ENCODE data around the gene KRTAP12-4.
A peak's percentile ranks its signal among the peaks of the same experiment; 100 is the strongest.
"Not testable (repeated sequence)": the region's sequence is repeated elsewhere in the genome, so short reads cannot be mapped to it uniquely, and the experiment has no call there.

The KRTAP12-4 gene

DNA sequence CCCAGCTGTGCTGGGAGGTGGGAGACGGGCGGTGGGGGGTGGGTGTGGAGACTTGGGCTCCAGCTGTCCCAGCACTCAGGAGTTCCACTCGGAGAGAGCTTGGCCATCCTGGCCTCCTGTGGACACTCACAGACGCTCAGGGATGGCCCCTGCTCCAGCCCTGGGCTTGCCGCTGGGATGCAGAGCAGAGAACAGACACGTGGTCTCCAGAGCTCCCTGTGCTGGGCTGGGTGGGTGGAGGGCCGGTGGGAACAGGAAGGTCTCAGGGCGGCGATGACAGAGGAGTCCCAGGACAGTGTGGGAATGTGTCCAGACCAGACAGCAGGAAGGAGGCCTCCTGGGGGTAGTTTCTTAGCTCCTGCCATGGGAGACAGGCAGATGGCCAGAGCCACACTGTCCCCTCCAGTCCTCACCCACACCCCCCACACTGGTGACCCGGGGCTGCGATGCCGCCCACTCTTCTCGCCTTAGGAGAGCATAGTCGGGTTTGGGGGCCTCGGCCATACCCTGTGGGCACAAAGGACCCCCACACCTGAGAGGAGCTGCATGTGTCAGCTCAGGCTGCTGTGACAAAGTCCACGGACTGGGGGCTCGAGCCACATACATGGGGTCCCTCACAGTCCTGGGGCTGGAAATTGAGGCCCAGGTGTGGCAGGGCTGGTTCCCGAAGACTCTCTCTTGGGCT lies 25.6 kb downstream of the KRTAP12-4 start:
- DNase-seq = no peak

GRCh38 chr21:44627831-44628233 lies 26.6 kb downstream of the KRTAP12-4 start:
- not testable (repeated sequence) for DNase-seq

DNA sequence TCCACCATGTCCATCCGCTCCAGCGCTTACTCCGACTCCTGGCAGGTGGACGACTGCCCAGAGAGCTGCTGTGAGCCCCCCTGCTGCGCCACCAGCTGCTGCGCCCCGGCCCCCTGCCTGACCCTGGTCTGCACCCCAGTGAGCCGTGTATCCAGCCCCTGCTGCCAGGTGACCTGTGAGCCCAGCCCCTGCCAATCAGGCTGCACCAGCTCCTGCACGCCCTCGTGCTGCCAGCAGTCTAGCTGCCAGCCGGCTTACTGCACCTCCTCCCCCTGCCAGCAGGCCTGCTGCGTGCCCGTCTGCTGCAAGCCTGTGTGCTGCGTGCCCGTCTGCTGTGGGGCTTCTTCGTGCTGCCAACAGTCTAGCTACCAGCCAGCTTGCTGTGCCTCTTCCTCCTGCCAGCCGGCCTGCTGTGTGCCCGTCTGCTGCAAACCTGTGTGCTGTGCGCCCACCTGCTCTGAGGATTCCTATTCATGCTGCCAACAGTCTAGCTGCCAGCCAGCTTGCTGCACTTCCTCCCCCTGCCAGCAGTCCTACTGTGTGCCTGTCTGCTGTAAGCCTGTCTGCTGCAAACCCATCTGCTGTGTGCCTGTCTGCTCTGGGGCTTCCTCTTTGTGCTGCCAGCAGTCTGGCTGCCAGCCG lies 27.2 kb downstream of the KRTAP12-4 start:
- DNase-seq = peak; percentile 91

DNA sequence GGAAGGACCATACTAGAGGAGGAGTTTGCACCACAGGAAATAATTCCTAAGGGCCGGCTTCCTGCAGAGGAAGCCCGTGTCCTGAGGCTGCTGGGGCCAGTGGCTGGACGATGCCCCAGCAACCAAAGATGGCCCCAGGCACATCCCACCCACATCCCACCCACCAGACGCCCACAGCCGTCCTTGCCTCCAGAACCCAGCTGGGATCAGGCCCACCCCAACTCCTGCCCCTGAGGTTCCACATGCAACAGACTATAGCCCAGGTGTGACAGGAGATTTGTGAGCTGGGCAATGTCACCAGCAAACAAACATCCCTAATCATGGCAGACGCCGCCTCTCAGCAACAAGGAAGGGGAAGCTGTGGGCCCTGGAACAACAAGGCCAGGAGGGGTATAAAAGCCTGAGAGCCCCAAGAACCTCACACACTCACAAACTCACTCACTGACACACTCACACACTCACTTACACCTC lies 27.8 kb downstream of the KRTAP12-4 start, which contains the start of gene KRTAP10-9:
Gene KRTAP10-9, plus strand, starts transcription at position 421 of the 471 bp plus-strand sequence. CDS start 79 bp downstream, outside the sequence.
- peak; percentile 74 for DNase-seq

- no peak for DNase-seq
Measured at GRCh38 chr21:44626262-44626661, 28.2 kb downstream of the KRTAP12-4 start.

DNA sequence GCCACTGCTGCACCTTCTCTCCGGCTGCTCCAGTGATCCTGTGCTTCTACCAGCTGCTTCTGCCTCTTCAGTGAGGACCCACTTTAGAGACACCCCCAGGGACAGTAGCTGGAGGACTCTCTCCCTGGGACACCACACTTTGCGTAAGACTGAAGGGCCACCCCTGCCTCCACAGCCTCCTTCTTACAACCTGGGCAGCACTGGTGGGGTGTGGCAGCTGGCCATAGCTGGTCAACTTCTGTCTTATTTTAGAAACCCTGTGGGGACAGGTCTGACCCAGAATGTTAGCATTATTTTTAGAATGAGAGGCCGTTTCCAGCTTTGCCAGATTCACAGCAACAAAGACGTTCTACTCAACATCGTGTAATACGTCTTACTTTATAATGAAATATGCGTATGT lies 28.7 kb downstream of the KRTAP12-4 start:
- DNase-seq = no peak

GRCh38 chr21:44623575-44623974 lies 30.9 kb downstream of the KRTAP12-4 start:
- DNase-seq = no peak

GRCh38 chr21:44619886-44620285 lies 34.6 kb downstream of the KRTAP12-4 start:
- DNase-seq = no peak

DNA sequence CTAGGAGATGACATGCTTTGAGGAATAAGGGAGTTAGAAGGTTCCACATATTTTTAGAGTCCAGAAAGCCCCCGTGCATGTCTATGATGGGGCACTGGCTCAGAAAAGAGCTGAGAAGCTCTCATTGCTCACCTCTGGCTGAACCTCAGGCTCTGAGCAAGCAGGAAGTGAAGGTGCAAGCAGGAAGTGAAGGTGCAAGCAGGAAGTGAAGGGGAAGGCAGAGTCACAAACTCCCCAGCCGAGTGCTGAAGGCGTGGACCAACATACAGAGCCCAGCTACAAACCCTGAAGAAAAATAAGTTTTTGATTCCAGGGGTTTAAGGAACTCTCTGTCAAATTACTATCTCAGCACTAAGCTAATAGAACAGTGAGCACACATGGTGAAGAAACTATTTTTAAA lies 35.5 kb downstream of the KRTAP12-4 start:
- DNase-seq = no peak

GRCh38 chr21:44618504-44618903 lies 36.0 kb downstream of the KRTAP12-4 start:
- DNase-seq = no peak

DNA sequence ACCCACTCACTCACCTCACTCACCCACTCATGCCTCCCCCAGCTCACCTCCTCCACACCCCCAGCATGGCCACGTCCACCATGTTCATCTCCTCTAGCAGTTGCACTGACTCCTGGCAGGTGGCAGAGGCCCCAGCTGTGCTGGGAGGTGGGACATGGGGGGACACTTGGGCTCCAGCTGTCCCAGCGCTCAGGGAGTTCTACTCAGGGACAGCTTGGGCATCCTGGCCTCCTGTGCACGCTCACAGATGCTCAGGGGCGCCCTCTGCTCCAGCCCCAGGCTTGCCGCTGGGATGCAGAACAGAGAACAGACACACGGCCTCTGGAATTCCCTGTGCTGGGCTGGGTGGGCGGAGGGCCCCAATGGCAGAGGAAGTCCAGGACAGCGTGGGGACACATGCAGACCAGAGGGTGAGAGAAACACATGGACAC lies 37.4 kb downstream of the KRTAP12-4 start:
- DNase-seq = no peak

DNA sequence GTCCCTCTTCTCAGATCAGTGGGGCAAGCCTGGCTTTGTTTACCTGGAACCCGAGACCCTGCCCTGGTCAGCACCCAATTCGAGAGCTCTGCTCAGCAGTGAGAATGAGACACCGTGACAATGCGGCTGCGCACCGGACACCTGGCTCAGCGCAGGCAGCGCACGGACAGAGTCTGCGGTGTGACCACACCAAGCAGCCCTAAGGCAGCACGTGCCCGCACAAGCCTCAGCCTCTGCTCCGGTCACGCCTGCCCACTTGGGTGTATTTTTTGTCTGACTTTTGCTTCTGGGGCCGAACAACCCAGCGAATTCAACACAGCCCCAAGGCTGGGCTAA lies 37.9 kb downstream of the KRTAP12-4 start:
- no peak for DNase-seq

DNA sequence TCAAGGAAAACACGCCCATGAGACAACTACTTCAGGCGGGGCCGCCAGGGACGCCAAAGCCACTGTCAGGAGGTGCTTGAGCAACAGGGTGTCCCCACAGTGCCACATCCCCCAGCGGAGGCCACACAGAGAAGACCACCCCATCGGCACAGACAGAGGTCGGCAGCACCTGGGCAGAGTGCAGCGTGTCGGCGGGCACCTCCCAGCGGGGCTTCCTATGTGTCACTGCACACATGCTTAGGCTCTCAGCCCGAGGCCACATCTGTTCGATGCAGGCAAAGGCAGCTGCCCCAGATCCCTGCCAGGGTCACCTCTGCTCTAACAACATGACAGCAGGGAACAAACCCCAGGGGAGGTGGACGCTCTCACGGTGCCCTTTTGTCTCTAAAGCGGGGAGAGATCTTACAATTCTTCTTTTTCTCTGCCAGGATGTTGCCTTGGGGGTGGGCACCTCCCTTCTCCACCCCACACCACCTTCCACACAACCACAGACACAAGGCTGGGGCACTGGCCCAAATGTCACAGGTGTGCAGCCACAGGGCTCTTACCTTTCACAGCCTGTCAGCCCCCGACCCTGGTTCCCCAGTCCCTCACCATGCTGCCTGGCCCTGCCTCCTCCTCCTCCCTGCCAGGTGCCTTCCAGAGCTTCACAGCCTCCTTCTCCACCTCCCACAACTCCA lies 38.4 kb downstream of the KRTAP12-4 start:
- peak; percentile 88 for DNase-seq

GRCh38 chr21:44615466-44615865 lies 39.0 kb downstream of the KRTAP12-4 start:
- DNase-seq = no peak

- DNase-seq = no peak
Measured at GRCh38 chr21:44614961-44615391, 39.5 kb downstream of the KRTAP12-4 start.

- DNase-seq = no peak
Measured at GRCh38 chr21:44614161-44614631, 40.3 kb downstream of the KRTAP12-4 start.

DNA sequence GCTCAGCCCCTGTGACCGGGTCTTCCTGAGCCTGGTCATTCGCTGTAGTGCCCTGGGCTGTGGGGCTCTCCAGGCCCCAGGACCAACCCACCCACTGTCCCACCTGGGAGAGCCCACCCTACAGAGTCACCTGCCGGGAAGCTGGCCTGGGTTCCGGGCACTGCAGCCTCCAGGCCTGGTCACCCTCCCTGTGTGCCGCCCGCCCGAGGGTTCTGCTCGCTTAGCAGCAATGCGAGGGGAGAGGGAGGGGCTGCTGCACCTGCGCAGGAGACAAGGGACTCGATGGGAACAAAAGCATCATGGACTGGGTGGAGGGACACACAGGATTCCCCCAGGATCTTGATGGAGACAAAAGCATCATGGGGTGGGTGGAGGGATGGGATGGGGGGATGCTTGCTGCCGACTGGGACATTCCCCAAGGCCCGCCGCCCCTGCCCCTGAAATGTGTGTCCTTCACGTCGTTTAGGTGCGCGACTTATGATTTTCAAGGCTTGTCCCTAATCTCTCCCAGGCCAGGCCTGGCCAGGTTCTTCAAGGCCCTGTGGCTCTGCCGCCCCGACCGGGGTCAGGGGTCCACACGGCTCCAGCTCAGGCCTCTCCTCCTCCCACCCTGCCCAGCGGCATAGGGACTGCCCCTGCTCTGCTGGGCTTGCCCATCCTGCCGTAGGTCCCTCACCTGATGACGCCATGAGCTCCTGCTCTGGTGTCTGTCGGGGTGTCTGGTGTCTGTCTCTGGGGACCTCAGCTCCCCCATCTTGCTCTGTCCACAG lies 40.9 kb downstream of the KRTAP12-4 start:
- DNase-seq = no peak

DNA sequence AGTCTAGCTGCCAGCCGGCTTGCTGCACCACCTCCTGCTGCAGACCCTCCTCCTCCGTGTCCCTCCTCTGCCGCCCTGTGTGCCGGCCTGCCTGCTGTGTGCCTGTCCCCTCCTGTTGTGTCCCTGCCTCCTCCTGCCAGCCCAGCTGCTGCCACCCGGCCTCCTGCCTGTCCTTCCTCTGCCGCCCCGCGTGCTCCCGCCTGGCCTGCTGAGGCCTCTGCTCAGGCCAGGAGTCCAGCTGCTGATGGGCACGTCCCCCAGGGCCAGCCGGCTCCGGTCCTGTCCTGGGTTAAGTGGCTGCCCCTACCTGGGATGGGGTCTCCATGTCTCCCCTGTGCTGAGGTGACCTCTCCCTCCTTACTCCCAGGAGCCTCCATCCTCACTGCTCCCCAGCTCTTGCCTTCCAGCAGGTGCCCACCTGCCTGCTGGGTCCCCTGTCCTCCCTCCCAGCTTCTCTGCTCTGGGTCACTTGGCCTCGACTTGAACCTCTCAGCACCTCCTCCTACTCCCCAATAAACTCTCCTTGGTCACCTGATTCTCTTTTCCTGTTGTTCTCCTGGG lies 41.7 kb downstream of the KRTAP12-4 start:
- no peak for DNase-seq

- DNase-seq = no peak
Measured at GRCh38 chr21:44612029-44612486, 42.4 kb downstream of the KRTAP12-4 start, which contains the start of gene KRTAP10-8. TSS of gene KRTAP10-8 (plus strand) at chr21:44612079. CDS start at chr21:44612101, 22 bp downstream.

GRCh38 chr21:44611551-44611950 lies 42.9 kb downstream of the KRTAP12-4 start:
- no peak for DNase-seq

DNA sequence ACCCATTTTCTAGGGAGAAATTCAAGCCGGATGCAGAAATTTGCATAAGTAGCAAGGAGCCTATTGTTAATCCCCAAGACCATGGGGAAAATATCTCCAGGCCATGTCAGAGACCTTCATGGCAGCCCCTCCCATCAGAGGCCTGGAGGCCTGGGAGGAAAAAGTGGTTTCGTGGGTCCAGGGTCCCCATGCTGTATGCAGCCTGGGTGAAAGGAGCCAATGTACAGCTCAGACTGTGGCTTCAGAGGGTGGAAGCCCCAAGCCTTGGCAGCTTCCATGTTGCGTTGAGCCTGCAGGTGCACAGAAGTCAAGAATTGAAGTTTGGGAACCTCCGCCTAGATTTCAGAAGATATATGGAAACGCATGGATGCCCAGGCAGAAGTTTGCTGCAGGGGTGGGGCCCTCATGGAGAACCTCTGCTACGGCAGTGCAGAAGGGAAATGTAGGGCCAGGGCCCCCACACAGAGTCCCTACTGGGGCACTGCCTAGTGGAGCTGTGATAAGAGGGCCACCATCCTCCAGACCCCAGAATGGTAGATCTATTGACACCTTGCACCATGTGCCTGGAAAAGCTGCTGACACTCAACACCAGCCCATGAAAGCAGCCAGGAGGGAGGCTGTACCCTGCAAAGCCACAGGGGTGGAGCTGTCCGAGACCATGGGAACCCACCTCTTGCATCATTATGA lies 44.2 kb downstream of the KRTAP12-4 start:
- not testable (repeated sequence) for DNase-seq

DNA sequence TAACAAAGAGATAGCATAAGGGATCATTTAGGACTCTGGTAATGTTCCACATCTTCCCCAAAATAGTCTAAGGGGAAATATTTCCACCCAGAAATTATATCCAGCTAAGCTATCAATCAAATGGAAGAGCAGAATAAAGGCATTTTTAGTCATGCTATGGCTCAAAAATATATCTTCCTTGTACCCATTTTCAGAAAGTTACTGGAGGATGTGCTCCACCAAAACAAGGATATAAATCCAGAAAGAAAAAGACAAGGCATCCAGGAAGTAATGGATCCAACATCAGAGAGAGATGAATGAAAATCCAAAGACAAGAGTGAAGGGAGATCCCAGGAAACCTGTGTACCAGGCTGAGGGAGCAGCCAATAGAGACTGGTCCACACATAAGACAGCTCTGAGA lies 45.3 kb downstream of the KRTAP12-4 start:
- DNase-seq = no peak
